ENCODE results near the gene MACROD2. TPM values are rescaled to one million over a fixed set of nuclear protein-coding genes. Genes with fewer than 3 reads are reported as not detected.

Gene MACROD2
- total RNA-seq, 1 donor from 2014 or later, result not detected

- intact Hi-C loops (cut with micrococcal nuclease), result no loop called here
- H3K27ac Mint-ChIP-seq, result no peak overlapping the region
- H3K27me3 Mint-ChIP-seq (ENCODE audit: low read depth), result no peaks in the 10 kb centered on the region
- DNase-seq (ENCODE audit: low spot score), result no peak
- no peaks in the 10 kb centered on the region for H3K4me1 Mint-ChIP-seq (ENCODE audit: low read depth)
- H3K4me3 Mint-ChIP-seq (ENCODE audit: low read depth), result no peak overlapping the region
- H3K36me3 Mint-ChIP-seq (ENCODE audit: low read depth), result no peaks in the 10 kb centered on the region
- H3K9me3 Mint-ChIP-seq, result peaks cover 36% of the 10 kb centered on the region
Observed at GRCh38 chr20:15612769-15613168, 1617.5 kb downstream of the MACROD2 start.

DNA sequence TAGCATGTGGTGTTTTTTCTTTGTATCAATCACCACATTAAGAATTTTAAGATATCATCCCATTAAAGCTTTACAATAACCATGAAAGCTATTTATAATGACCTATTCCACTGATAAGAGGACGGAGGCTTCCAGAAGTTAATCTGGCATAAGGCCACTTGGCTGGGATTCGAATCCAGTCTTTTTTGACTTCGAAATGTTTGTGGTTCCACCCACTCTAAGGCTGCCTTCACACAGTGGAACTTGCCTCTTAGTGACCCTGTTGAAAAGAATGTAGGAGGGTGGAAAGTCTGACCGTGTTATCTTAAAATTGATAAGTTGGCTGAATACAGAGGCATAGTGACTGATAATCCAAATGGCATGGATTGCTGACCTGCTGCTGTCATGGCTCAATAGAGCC is 1618.2 kb downstream of the MACROD2 start:
- Mint-ChIP-seq H3K4me1 (ENCODE audit: low read depth) (no peaks in the 10 kb centered on the region), H3K36me3 (ENCODE audit: low read depth) (no peaks in the 10 kb centered on the region), H3K4me3 (ENCODE audit: low read depth) (no peak overlapping the region), H3K9me3 (peaks cover 37% of the 10 kb centered on the region), H3K27ac (no peak overlapping the region), H3K27me3 (ENCODE audit: low read depth) (no peaks in the 10 kb centered on the region)
- intact Hi-C loops (cut with micrococcal nuclease), result no loop called here
- DNase-seq (ENCODE audit: low spot score), result no peak

DNA sequence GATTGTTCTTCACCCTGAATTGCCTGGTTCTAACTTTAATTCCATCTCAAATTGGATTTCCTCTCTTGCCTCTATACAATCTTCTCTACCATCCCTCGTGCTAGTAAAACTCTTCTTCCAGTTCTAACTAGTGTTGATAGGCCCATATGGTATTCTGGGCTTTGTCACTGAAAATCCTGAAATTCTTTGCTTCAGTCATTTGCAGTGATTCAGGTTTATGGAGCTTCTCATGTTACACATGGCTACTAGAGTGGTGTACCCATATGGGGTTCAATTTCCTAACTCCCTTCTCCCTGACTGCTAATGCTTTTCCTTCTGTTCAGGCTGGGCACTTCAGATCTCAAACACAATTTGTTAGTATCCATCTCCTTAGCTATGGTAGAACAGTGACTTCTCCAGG is 1621.3 kb downstream of the MACROD2 start:
- intact Hi-C loops (cut with micrococcal nuclease), result no loop called here
- peaks cover 41% of the 10 kb centered on the region for H3K9me3 Mint-ChIP-seq
- no peaks in the 10 kb centered on the region for H3K27me3 Mint-ChIP-seq (ENCODE audit: low read depth)
- no peaks in the 10 kb centered on the region for H3K36me3 Mint-ChIP-seq (ENCODE audit: low read depth)
- no peak overlapping the region for H3K4me3 Mint-ChIP-seq (ENCODE audit: low read depth)
- DNase-seq (ENCODE audit: low spot score), result no peak
- no peaks in the 10 kb centered on the region for H3K4me1 Mint-ChIP-seq (ENCODE audit: low read depth)
- no peak overlapping the region for H3K27ac Mint-ChIP-seq

DNA sequence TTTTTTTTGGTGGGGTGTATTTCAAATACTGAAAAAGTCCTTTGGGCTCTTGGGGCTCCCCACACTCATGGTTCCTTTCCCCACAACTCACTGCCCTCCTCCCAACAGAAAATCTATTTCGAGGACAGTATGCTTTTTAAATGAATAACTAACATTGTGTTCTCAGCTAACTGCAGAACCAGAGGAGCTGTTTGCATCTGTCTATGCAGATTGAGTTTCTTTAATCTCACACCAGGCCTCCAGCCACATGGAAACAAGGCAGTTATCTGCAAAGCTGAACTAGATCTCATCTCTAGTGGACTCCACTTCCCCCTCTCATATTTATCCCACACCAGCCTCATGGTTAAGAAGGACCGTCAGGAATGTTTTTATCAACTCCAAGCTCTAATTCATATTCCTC is 1622.8 kb downstream of the MACROD2 start:
- Mint-ChIP-seq H3K4me1 (ENCODE audit: low read depth) (no peaks in the 10 kb centered on the region), H3K4me3 (ENCODE audit: low read depth) (no peak overlapping the region), H3K27ac (no peak overlapping the region), H3K9me3 (peaks cover 39% of the 10 kb centered on the region), H3K36me3 (ENCODE audit: low read depth) (no peaks in the 10 kb centered on the region), H3K27me3 (ENCODE audit: low read depth) (no peaks in the 10 kb centered on the region)
- intact Hi-C loops (cut with micrococcal nuclease), result no loop called here
- DNase-seq (ENCODE audit: low spot score), result no peak

DNA sequence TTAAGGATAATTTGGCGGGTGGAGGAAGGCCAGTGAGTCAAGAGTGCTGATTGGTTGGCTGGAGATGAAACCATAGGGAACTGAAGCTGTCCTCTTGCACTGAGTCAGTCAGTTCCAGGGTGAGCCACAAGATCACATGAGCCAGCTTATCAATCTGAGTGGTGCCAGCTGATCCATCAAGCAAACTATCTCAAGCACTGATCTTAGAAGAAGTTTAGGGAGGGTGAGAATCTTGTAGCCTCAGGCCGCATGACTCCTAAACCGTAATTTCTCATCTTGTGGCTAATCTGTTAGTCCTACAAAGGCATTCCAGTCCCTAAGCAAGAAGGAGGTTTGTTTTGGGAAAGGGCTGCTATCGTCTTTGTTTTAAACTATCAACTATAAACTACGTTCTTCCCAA is 1623.6 kb downstream of the MACROD2 start:
- peaks cover 37% of the 10 kb centered on the region for H3K9me3 Mint-ChIP-seq
- H3K36me3 Mint-ChIP-seq (ENCODE audit: low read depth), result no peaks in the 10 kb centered on the region
- no peaks in the 10 kb centered on the region for H3K27me3 Mint-ChIP-seq (ENCODE audit: low read depth)
- no peak overlapping the region for H3K4me3 Mint-ChIP-seq (ENCODE audit: low read depth)
- H3K4me1 Mint-ChIP-seq (ENCODE audit: low read depth), result no peaks in the 10 kb centered on the region
- intact Hi-C loops (cut with micrococcal nuclease), result no loop called here
- H3K27ac Mint-ChIP-seq, result no peak overlapping the region
- no peak for DNase-seq (ENCODE audit: low spot score)

- Mint-ChIP-seq H3K9me3 (peaks cover 36% of the 10 kb centered on the region), H3K27ac (no peak overlapping the region), H3K36me3 (ENCODE audit: low read depth) (no peaks in the 10 kb centered on the region), H3K4me1 (ENCODE audit: low read depth) (no peaks in the 10 kb centered on the region), H3K27me3 (ENCODE audit: low read depth) (no peaks in the 10 kb centered on the region), H3K4me3 (ENCODE audit: low read depth) (no peak overlapping the region)
- intact Hi-C loops (cut with micrococcal nuclease), result no loop called here
- DNase-seq (ENCODE audit: low spot score), result no peak
Observed at GRCh38 chr20:15619341-15619740, 1624.0 kb downstream of the MACROD2 start.

DNA sequence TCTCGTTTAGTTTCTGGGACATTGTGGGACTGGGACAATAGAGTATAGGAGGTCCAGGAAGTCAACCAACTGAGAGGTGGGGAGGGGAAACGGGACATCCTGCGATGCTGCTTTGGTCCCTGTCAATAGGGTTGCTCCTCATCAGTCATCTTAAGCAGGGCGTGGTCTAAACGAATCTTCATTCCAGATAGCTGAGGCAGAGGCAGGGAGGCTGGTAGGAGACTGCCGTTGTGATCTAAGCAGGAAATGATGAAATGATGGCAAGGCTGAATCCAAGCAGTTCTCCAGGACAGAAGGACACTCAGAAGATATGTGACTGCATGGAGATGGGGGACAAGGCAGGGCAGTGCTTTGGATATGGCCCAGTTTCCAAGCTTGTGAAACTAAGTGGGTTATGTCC is 1624.5 kb downstream of the MACROD2 start:
- Mint-ChIP-seq H3K27ac (no peak overlapping the region), H3K4me3 (ENCODE audit: low read depth) (no peak overlapping the region), H3K9me3 (peaks cover 32% of the 10 kb centered on the region), H3K4me1 (ENCODE audit: low read depth) (no peaks in the 10 kb centered on the region), H3K27me3 (ENCODE audit: low read depth) (no peaks in the 10 kb centered on the region), H3K36me3 (ENCODE audit: low read depth) (no peaks in the 10 kb centered on the region)
- no peak for DNase-seq (ENCODE audit: low spot score)
- intact Hi-C loops (cut with micrococcal nuclease), result no loop called here

- H3K4me3 Mint-ChIP-seq (ENCODE audit: low read depth), result no peak overlapping the region
Observed at GRCh38 chr20:15622368-15622767, 1627.1 kb downstream of the MACROD2 start.

DNA sequence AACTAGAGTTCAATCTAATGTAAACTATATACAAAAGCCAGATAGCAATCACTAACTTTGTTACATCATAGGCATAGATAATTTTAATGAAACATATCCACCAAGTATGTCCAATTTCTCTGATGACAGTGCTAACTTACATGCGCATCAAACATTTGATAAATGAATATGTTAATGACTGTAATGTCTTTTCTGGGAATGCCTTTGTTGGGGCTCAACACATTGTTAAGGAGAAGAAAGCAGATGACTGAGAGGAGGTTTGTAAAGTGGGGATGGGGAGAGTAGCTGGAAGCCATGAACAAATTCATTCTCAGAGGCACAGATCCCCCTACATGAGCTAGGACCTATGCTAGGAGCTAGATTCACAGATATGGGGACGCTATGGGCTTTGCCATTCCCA is 1627.9 kb downstream of the MACROD2 start:
- no peak for DNase-seq (ENCODE audit: low spot score)
- Mint-ChIP-seq H3K4me3 (ENCODE audit: low read depth) (no peak overlapping the region), H3K27ac (no peak overlapping the region), H3K4me1 (ENCODE audit: low read depth) (no peaks in the 10 kb centered on the region), H3K9me3 (peaks cover 27% of the 10 kb centered on the region), H3K27me3 (ENCODE audit: low read depth) (no peaks in the 10 kb centered on the region), H3K36me3 (ENCODE audit: low read depth) (no peaks in the 10 kb centered on the region)
- intact Hi-C loops (cut with micrococcal nuclease), result no loop called here

More at GRCh38 chr20:15622368-15622767, 1627.1 kb downstream of the MACROD2 start:
- no peak for DNase-seq (ENCODE audit: low spot score)
- no peak overlapping the region for H3K27ac Mint-ChIP-seq
- no peaks in the 10 kb centered on the region for H3K27me3 Mint-ChIP-seq (ENCODE audit: low read depth)
- H3K4me1 Mint-ChIP-seq (ENCODE audit: low read depth), result no peaks in the 10 kb centered on the region
- H3K9me3 Mint-ChIP-seq, result peaks cover 28% of the 10 kb centered on the region
- intact Hi-C loops (cut with micrococcal nuclease), result no loop called here
- H3K36me3 Mint-ChIP-seq (ENCODE audit: low read depth), result no peaks in the 10 kb centered on the region

- Mint-ChIP-seq H3K27ac (no peak overlapping the region), H3K27me3 (ENCODE audit: low read depth) (no peaks in the 10 kb centered on the region), H3K4me1 (ENCODE audit: low read depth) (no peaks in the 10 kb centered on the region), H3K9me3 (peaks cover 24% of the 10 kb centered on the region), H3K4me3 (ENCODE audit: low read depth) (no peak overlapping the region), H3K36me3 (ENCODE audit: low read depth) (no peaks in the 10 kb centered on the region)
- no peak for DNase-seq (ENCODE audit: low spot score)
- intact Hi-C loops (cut with micrococcal nuclease), result no loop called here
Observed at GRCh38 chr20:15625981-15626380, 1630.7 kb downstream of the MACROD2 start.

DNA sequence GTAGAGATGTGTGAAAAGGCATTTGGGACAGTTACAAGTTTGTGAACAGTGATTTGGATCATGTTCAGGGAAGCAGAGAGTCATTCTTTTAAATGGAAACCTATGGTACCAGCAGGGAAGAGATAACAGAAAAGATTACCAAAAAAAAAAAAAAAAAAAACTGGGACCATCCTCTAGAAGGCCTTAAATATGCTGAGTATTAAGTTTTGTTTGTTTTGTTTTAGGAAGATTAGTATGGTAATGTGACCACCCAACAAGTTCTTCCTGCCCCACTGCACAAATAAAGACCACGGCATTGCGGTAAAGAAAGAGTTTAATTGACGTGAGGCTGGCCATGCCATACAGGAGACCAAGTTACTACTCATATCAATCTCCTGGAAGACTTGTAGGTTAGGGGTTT is 1631.8 kb downstream of the MACROD2 start:
- H3K4me3 Mint-ChIP-seq (ENCODE audit: low read depth), result no peak overlapping the region
- no peaks in the 10 kb centered on the region for H3K36me3 Mint-ChIP-seq (ENCODE audit: low read depth)
- peaks cover 24% of the 10 kb centered on the region for H3K9me3 Mint-ChIP-seq
- intact Hi-C loops (cut with micrococcal nuclease), result no loop called here
- no peak overlapping the region for H3K27ac Mint-ChIP-seq
- no peak for DNase-seq (ENCODE audit: low spot score)
- no peaks in the 10 kb centered on the region for H3K4me1 Mint-ChIP-seq (ENCODE audit: low read depth)
- no peaks in the 10 kb centered on the region for H3K27me3 Mint-ChIP-seq (ENCODE audit: low read depth)

GRCh38 chr20:15627501-15627903 is 1632.2 kb downstream of the MACROD2 start:
- Mint-ChIP-seq H3K4me1 (ENCODE audit: low read depth) (no peaks in the 10 kb centered on the region), H3K27ac (no peak overlapping the region), H3K9me3 (peaks cover 21% of the 10 kb centered on the region), H3K4me3 (ENCODE audit: low read depth) (no peak overlapping the region), H3K27me3 (ENCODE audit: low read depth) (no peaks in the 10 kb centered on the region), H3K36me3 (ENCODE audit: low read depth) (no peaks in the 10 kb centered on the region)
- DNase-seq (ENCODE audit: low spot score), result no peak
- intact Hi-C loops (cut with micrococcal nuclease), result no loop called here

DNA sequence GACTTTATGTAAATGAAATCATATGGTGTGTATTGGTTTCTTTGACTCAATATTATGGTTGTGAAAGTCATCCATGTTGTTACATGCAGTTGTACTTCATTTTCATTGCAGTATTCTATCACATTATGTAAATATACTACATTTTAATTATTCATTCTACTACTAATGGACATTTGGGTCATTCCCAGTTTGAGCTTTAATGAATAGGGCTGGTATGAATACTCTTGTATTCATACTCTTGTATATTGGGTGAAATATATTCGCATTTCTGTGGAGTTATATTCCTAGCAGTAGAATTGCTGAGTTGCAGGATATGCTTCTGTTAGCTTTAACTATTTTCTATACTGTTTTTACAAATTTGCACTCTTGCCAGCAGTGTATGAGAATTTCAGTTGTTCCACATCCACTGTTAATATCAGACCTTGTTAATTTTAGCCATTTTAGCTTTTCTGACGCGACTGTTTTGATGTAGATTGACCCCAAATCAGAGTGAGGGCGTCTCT is 1633.6 kb downstream of the MACROD2 start:
- H3K27me3 Mint-ChIP-seq (ENCODE audit: low read depth), result no peaks in the 10 kb centered on the region
- peaks cover 20% of the 10 kb centered on the region for H3K9me3 Mint-ChIP-seq
- no peak for DNase-seq (ENCODE audit: low spot score)
- H3K4me1 Mint-ChIP-seq (ENCODE audit: low read depth), result no peaks in the 10 kb centered on the region
- no peak overlapping the region for H3K4me3 Mint-ChIP-seq (ENCODE audit: low read depth)
- H3K27ac Mint-ChIP-seq, result no peak overlapping the region
- H3K36me3 Mint-ChIP-seq (ENCODE audit: low read depth), result no peaks in the 10 kb centered on the region
- intact Hi-C loops (cut with micrococcal nuclease), result no loop called here

DNA sequence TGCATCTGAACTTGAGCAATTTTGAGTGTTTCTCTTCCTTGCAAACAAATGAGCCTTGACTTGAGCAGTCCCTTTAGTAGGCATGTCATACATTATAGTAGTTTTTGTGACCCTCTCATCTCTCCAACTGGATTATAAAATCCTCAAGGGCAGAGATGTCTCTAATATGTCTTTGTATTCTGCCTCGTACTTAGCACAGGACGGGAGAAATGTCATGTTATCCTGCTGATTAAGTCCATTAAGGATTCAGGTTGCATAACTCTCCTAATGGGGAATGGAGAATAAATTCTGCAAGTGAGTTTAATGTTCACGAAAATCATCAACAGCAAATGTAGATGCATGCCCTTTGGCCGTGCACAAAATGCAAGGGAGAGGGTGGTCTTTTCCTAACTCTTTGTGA is 1635.0 kb downstream of the MACROD2 start:
- intact Hi-C loops (cut with micrococcal nuclease), result no loop called here
- no peak overlapping the region for H3K27ac Mint-ChIP-seq
- H3K4me1 Mint-ChIP-seq (ENCODE audit: low read depth), result no peaks in the 10 kb centered on the region
- H3K9me3 Mint-ChIP-seq, result peaks cover 15% of the 10 kb centered on the region
- no peaks in the 10 kb centered on the region for H3K36me3 Mint-ChIP-seq (ENCODE audit: low read depth)
- no peak overlapping the region for H3K4me3 Mint-ChIP-seq (ENCODE audit: low read depth)
- H3K27me3 Mint-ChIP-seq (ENCODE audit: low read depth), result no peaks in the 10 kb centered on the region
- no peak for DNase-seq (ENCODE audit: low spot score)

All from activated T-helper 2 cell treated with anti-CD3 and anti-CD28 coated beads, Interferon-gamma antibody, Interleukin-2, Interleukin-4, amounts not matched to agents 10 μg/mL and 5 μg/mL and 100 μg/mL, durations not matched to agents 14 hours and 24 hours and 36 hours (primary cell).